ENCODE results near the gene AK8. TPM values are rescaled to one million over a fixed set of nuclear protein-coding genes. Genes with fewer than 3 reads are reported as not detected.

Gene AK8
- total and polyA plus RNA-seq, 9 of the 15 experiments (the other 6 are each of a cell fraction or from before 2014, with no cell fraction given): 0.06 to 0.37 TPM; not detected in 7

- TF ChIP-seq RCOR1 (IDR thresholded peaks at IDR 0.05; ENCODE audit: borderline replicate concordance in 1 of 2, low read depth in 2 of 2, low read length in 2 of 2) (0 out of 4 replicates have a peak, but pooled peaks of 1 of the 2 experiments have one; percentile 31), PCBP1 (IDR thresholded peaks at IDR 0.05; ENCODE audit: low read depth, low read length, poor library complexity, severe bottlenecking) (no peak), JUNB (CRISPR knock-in tag; conservative IDR thresholded peaks at IDR 0.05) (no peak), ATF1 (CRISPR knock-in tag; IDR thresholded peaks at IDR 0.05) (no peak), ATF1 (tag; IDR thresholded peaks at IDR 0.05) (no peak), ID3 (CRISPR knock-in tag; IDR thresholded peaks at IDR 0.05) (no peak), ID3 (tag; IDR thresholded peaks at IDR 0.05) (no peak), ESRRA (IDR thresholded peaks at IDR 0.05; ENCODE audit: borderline replicate concordance, low read depth) (no peak), E4F1 (CRISPR knock-in tag; IDR thresholded peaks at IDR 0.05; ENCODE audit: borderline replicate concordance) (no peak), CHD7 (IDR thresholded peaks at IDR 0.05; ENCODE audit: low read depth, low read length) (no peak), ADNP (tag; IDR thresholded peaks at IDR 0.05) (peak; percentile 68), ZNF445 (CRISPR knock-in tag; IDR thresholded peaks at IDR 0.05; ENCODE audit: low read depth) (no peak), ZNF717 (CRISPR knock-in tag; IDR thresholded peaks at IDR 0.05) (no peak)
Observed at GRCh38 chr9:132879457-132880323, 1.6 kb upstream of the AK8 start (continued).

Data from K562 (cell line).